CD4-positive, alpha-beta T cell treated with Interleukin-4 for 4 hours (primary cell): ENCODE measurements around the gene EDEM1.
"Not testable (repeated sequence)": the region's sequence is repeated elsewhere in the genome, so short reads cannot be mapped to it uniquely, and the experiment has no call there.

Source experiments
- DNase-seq: peaks from one replicate; pipeline ENCODE4 v3.0.0-alpha.2; 2020

The EDEM1 gene

GRCh38 chr3:5181469-5182141 is 5.9 kb upstream of the EDEM1 start:
- no peak for DNase-seq

GRCh38 chr3:5183714-5184113 is 3.8 kb upstream of the EDEM1 start:
- DNase-seq: not testable (repeated sequence)

DNA sequence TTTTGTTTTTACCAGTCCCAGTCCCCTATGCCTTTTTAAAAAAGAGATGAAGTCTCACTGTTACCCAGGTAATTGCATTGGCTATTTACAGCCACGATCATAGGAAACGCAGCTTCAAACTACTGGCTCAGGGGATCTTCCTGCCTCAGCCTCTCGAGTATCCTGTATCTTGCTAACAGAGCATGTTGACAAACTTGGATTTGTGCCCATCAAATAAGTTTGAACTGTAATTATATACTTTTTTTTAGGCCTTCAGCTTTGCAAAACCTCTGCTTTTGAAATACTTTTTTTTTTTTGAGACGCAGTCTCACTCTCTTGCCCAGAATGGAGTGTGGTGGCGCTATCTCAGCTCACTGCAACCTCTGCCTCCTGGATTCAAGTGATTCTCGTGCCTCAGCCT is 3.0 kb upstream of the EDEM1 start:
- no peak for DNase-seq

DNA sequence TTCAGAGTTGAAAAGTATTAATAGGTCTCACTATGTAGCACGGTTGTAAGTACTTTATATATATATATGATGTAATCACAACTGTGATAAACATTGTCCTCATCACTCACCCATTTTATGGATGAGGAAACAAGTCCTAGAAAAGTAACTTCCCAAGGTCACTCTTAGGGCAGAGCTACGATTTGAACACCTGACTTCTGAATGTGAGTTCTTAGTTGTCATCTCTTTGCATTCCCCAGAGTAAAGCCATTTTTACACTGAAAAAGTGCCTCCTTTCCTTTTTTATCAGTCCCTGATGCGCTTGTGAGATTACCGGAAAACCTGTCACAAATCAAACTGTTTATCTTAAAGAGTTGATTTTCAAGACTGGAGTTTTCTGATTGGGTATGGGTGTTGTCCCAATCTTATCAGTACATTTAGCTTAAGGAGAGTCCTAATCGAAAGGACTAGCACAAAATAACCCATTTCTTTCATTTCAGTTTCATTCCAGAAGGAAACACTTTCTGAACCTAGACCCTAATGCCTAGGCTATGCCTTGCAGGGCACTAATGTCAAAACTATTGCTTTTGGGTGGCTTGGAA is 2.3 kb upstream of the EDEM1 start:
- no peak for DNase-seq

GRCh38 chr3:5186089-5186857 is 1.2 kb upstream of the EDEM1 start:
- DNase-seq: no peak

DNA sequence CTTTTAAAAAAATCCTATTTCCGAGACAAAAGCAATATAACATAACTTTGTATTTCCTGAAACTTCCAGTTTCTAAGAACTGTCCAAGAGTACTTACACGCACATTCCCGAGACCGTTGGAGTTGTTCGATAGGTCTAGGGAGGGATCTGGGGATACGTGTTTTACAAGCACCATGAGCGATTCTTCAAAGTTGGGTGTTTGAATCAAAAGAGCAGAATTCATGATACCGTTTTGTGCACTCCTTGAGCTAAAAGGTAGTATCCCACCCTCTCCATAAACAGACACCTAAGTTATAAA is 700 bp upstream of the EDEM1 start:
- DNase-seq: no peak

DNA sequence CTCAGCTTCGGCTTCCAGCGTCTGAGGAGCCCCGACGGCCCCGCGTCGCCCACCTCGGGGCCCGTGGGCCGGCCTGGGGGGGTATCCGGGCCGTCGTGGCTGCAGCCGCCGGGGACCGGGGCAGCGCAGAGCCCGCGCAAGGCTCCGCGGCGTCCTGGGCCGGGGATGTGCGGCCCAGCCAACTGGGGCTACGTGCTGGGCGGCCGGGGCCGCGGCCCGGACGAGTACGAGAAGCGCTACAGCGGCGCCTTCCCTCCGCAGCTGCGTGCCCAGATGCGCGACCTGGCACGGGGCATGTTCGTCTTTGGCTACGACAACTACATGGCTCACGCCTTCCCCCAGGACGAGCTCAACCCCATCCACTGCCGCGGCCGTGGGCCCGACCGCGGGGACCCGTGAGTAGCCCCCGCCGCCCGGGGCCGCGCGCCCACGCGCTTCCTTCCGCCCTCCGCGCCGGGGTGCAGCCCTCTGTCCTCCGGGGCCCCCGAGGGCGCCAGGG is 462 bp downstream of the EDEM1 start:
- peak; percentile 29 for DNase-seq

DNA sequence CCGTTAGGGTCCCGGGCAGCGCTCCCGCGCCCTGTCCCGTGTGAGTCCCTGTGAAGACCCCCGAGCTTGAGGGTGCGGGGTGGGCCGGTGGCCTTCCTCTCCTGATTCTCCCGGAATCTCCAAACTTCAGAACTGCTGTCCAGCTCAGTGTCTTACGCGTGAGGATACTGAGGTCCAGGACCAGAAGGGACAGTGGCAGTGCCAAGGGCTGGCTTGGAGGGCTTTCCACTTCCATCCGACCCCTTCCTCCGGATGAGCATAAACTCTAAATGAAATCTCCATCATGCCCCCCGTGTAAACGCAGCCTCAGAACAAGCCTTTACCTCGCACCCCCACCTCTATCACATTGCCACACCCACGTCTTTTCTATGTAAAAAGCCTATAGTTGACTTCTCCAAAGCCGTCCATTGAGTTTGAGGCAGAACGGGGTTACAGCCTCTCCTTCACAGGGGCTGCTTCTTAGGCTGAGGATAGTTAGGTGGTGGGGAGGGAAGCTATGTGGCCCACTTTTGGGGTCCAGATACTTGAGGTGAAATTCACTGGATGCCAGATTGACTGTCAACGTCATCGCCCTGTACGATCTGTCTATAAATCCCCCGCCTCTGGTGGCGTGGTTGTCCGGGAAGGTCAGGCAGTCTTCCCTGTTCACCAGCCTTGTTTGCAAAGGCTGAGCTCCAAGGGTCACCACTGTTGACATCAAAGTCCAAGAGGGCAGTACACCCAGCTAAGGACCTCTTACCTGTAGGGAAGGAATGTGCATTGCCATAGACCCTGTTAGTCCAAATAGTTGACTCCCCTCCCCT is 1.1 kb downstream of the EDEM1 start:
- DNase-seq: peak; percentile 72

- DNase-seq: peak; percentile 33
These were observed 2.8 kb downstream of the EDEM1 start for GRCh38 chr3:5190147-5190791.

DNA sequence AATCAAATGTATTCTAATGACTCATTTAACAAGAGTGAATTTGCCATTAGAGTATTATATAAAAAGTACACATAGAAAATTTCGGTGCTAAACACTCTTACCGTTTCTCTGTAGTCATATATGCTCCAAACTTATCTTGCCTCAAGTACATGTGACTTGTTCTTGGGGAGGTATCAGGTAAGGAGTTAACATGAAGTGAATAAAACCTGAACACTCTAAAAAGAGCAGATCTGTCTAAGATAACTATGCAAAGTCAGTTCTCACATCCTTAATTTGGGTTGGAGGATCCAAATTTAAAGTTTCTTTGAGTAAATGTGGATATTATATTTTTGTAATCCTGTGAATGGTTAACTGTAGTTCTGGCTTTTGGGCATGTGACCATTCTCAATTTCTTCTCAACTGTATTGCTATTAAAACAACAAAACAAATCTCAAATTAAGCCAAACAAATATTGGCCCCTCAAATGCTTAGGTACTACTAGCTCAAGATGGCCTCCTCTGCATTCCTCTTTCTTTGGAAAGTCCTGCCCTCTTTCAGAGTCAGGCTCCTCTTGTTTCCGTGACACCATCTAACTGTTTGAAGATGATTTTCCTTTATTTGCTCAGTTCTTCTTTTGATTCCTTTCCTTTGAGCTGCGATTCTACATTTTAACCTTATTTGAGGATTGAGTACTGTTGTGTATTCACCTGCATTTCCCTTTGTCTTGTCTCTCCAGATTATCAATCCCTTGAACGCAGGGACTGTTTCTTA is 4.2 kb downstream of the EDEM1 start:
- peak; percentile 26 for DNase-seq

DNA sequence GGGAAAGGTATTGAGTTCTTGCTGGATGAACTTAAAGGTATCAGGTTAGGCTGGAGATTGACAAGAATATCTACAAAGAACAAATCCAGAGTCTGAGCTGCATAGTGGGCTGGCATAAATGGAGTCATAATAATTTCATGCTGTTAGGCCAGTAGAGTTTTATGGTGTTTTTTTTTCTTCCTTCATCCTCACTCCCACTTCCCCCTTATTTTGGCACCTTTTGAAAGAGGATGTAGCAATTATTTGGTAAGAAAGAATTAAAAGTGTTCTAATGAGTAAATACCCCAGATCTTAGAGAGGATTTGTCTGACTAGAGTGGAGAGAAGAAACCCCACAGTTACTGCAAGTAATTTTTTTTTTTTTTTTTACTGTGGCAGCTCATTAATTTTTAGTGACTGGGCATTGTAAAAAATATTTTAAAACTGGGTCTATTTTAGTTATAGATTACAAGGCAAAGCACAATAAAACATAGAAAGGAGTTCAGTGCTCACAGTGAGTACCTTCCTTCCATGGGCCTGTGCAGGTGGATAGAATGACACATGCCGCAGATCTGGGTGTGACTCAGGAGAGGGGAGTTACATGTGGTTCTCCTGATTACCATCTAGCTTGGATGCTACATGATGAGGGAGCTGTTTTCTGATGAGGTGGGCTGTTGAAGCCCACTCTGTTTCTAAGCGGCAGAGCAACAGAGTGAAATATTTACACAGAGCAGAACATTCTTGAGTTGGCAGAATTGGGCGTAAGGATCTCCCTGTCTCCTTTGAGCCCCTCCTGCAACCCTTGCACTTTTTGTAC is 5.3 kb downstream of the EDEM1 start:
- no peak for DNase-seq

- no peak for DNase-seq
These were observed 6.8 kb downstream of the EDEM1 start for GRCh38 chr3:5194341-5194740.

DNA sequence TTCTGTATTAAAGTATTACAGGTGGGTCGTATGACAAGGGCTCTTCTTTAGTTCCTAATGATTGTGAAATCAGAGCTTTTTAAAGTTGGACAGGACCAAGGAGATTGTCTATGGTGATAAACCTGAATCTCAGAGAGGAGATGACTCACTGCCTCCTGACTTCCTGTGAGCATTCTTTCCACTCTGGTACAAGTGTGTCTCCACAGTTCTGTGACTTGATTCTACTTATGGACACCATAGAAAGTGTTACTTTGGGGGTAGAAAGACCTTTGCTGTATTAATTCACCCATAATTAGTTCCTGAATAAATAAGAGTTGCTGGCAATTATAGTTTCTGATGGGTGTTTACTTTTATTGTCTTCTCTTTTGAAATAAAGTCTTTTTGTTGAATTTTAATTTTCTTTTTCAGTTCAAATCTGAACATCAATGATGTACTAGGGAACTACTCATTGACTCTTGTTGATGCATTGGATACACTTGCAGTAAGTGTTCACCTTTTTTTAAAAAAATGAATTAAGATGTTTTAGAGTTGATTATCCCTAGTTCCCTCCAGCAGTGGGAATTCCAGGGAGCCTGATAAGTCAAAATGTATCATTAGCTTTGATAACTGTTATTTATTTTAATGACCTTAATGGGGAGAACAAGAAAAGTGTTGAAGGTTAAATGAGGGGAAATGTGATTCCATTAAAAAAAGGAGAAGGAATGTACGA is 7.4 kb downstream of the EDEM1 start:
- DNase-seq: peak; percentile 80

DNA sequence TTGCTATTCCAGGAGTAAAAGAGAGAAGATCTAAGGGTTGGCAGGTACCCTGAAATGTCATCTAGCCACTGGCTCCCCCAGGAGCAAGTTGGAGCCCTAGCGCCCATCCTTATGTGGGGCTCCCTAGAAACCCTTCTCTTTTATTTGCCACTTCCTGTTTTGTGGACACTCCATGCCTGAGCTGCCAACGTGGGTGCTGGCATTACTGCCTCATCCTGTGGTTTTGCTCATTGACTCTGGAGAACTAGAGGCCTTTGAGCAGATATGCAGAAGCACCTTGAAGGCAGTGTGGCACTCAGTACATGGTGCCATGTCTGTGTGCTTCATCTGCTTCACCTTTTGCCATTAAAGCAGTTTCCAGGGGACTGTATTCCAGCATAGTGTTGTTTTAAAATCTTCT is 8.1 kb downstream of the EDEM1 start:
- peak; percentile 38 for DNase-seq

GRCh38 chr3:5197022-5197421 is 9.5 kb downstream of the EDEM1 start:
- no peak for DNase-seq

DNA sequence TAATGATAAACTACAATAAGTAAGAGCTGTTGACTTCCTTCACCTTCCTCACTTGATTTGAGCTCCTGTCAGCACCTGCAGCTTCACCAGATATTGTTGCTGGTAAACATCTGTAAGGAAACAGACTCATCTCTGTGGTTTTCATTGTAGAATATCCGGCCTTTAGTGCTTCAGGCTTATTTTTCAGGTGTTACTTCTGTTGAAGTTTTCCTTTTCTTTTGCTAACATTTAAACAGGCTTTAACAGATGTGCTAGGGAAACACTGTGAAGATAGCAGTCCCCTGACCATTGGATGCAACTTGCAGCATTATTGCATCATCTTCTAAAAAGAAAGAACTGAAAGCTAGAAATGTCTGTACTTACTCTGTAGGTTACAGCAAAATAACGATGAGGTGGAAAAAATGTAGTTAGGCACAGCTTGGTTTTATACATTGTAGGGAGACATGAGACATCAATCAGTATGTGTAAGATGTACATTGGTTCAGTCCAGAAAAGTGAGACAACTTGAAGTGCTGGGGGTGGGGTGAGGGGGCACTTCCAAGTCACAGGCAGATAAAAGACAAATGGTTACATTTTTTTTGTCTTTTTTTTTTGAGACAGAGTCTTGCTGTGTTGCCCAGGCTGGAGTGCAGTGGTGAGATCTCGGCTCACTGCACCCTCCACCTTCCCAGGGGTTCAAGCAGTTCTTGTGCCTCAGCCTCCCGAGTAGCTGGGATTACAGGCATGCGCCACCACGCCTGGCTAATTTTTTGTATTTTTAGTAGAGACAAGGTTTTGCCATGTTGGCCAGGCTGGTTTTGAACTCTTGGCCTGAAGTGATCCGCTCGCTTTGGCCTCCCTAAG is 10.2 kb downstream of the EDEM1 start:
- DNase-seq: peak; percentile 84

DNA sequence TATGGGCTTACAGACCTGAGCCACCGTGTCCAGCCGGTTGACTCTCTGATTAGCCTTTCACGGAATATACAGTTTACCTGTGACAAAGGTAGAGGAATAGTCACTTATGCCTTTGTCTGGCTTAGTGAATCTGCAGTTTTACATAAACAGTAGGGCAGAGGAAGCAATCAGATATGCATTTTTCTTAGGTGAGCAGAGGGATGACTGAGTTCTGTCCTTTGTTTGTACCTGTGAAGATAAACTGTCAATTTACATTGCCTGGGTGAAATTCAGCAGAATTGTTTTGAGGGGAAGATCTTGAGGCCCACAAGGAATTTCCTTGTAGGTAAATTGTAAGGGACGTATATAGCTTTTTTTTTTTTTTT is 10.8 kb downstream of the EDEM1 start:
- DNase-seq: peak; percentile 21

DNA sequence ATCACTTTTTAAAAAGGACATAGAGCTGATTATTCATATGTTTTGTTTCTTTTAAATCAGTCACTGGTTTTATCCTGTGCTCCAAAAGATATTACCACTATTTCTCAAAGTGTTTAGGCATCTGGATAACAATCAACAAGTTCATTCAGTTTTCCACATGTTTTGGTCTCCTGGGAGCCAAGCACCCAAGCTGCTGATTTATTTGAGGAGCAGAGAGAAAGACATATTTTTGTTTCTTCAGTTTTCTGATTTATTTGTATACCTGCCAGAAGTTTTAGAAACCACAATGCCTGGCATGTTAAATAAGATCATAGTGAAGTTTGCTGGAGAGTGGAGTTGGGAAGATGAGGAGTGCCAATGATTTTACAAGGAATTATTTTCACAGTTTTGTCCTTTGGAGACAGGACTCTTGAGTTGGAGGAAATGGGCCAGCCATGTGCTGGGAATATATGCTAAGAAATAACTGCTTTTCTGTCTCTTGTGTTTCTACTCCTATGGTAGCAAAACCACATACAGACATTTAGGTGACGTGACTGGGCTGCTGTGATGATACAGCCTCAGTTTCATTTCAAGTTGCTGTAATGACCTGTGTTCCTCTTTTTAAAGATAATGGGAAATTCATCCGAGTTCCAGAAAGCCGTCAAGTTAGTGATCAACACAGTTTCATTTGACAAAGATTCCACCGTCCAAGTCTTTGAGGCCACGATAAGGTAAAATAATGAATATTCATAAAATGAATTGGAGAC is 11.7 kb downstream of the EDEM1 start:
- no peak for DNase-seq

DNA sequence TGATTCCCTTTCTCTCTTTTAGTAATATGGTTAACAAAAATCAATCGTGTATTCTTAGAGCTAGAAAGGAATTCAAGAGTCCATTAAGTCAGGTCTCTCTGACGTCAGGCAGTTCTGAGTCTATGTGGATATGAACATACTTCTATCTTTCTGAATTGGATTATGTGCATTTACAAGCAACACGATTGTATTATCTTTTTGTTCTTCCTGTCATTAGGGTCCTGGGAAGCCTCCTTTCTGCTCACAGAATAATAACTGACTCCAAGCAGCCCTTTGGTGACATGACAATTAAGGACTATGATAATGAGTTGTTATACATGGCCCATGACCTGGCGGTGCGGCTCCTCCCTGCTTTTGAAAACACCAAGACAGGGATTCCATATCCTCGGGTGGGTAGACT is 14.0 kb downstream of the EDEM1 start:
- no peak for DNase-seq
